ENCODE results near the gene MYD88.

GRCh38 chr3:38122712-38123290 is 15.7 kb upstream of the MYD88 start:
- TF ChIP-seq CTCF (IDR thresholded peaks at IDR 0.05; ENCODE audit: low read depth, low read length, missing input control) (no peak), JUND (IDR thresholded peaks at IDR 0.05) (no peak), ATF3 (IDR thresholded peaks at IDR 0.05) (no peak), RXRA (IDR thresholded peaks at IDR 0.05) (no peak), FOXA1 (IDR thresholded peaks at IDR 0.05) (no peak)

All from liver (tissue), 3 donors.